Ovary (tissue), 9 donors: ENCODE results near the gene SLC29A3. TPM values are rescaled to one million over a fixed set of nuclear protein-coding genes. Genes with fewer than 3 reads are reported as not detected.

Source experiments
- DNase-seq, 5 donors: peaks; one replicate each; pipeline ENCODE4 v3.0.0-alpha.2; 2019 to 2020
- H3K27ac ChIP-seq, 2 donors: fragments of 200-600 bp; one replicate each; pipeline versions ENCODE4 v1.5.1 to v1.8.0; 2019 to 2022
- H3K27me3 ChIP-seq: fragments of 200-600 bp; one replicate; pipeline ENCODE4 v1.8.0; 2022
- H3K36me3 ChIP-seq: fragments of 200-600 bp; sonication (generic); one replicate; pipeline ENCODE4 v1.5.1; 2019
- H3K4me1 ChIP-seq: one replicate; pipeline ENCODE4 v1.8.1; 2013; ENCODE audit warnings: mild to moderate bottlenecking, moderate library complexity; ENCODE audit not compliant: insufficient read depth
- H3K4me3 ChIP-seq: fragments of 200-600 bp; sonication (generic); one replicate; pipeline ENCODE4 v1.5.1; 2017
- H3K9me3 ChIP-seq, 2 donors: fragments of 200-600 bp in 1 of 2; sonication (generic) in 1 of 2; one replicate each; pipeline versions ENCODE4 v1.5.1 to v1.8.1; 2013 to 2019; ENCODE audit warnings: mild to moderate bottlenecking in 1 of 2, moderate library complexity in 1 of 2
- EP300 ChIP-seq: sonication (generic); formaldehyde crosslinking; IDR thresholded peaks from one replicate; pipeline ENCODE4 v1.6.1; 2017; ENCODE audit warnings: antibody characterized with exemption
- POLR2A ChIP-seq: fragments of 450-650 bp; IDR thresholded peaks from one replicate; pipeline ENCODE4 v1.6.1; 2017; ENCODE audit warnings: antibody characterized with exemption, mild to moderate bottlenecking, moderate library complexity
- WGBS, 3 donors: extraction: QIAGEN DNeasy Blood & Tissue Kit in 1 of 3; methylation state at CpG; one replicate each; pipeline versions ENCODE4 v1.1.5 to v1.1.7; 2013 to 2017; 5-methylcytosine and 5-hydroxymethylcytosine counted together
- intact Hi-C, 4 donors: fragments of 100-400 bp; cut with DNase I; formaldehyde crosslinking; loops; one replicate each; pipeline versions ENCODE4 v1.11.0 to v1.15.1; 2022 to 2023
- polyA plus RNA-seq, 2 donors: library from polyadenylated mRNA; stranded (reverse); fragments of 200-250 nt in 1 of 2; fragments of 350-450 nt in 1 of 2; fragmentation: Illumina TruSeq in 1 of 2; extraction: RNeasy Lipid Tissue Mini Kit (QIAGEN cat#74804) in 1 of 2; gene quantifications; one replicate each; pipeline ENCODE4 v1.2.3, GENCODE V29; 2013 to 2014
- total RNA-seq, 7 donors: library from RNA; depleted of rRNA in 2 of 7; stranded (reverse); fragments of >200 nt in 2 of 7; fragmentation: NEBNext Ultra II Directional in 3 of 7; extraction: Animal tissue kit (Norgen Biotek cat#: 25700) in 3 of 7; gene quantifications; one replicate each; pipeline versions ENCODE4 v1.1.0 to v1.2.4, GENCODE V29; 2016 to 2023
- TF ChIP-seq, protein P1 (sequence below), 3 donors: fragments of 450-650 bp in 2 of 3; fragments of 200-600 bp in 1 of 3; IDR thresholded peaks; one replicate each; pipeline versions ENCODE4 v1.5.1 to v1.8.0; 2016 to 2022; ENCODE audit warnings: antibody characterized with exemption in 3 of 3, mild to moderate bottlenecking in 1 of 3
- donor health status: DM: no; HTN: no; CAD: no; lungs with moderate emphysema.
- donor health status: DM: no; HTN: no; CAD: no.
- donor health status: Bipolar disorder and iron deficiency.
- donor health status: DM: yes; HTN: yes; CAD: no.
- donor health status: DM: no; HTN: no; CAD: no.
- donor health status: DM: yes; HTN: yes; CAD: no.

The SLC29A3 gene
- total and polyA plus RNA-seq, 9 donors, result 10.1 to 18.3 (median 15.5) TPM

- TF ChIP-seq EP300 (no peak), POLR2A (no peak)
- TF ChIP-seq, protein P1, sequence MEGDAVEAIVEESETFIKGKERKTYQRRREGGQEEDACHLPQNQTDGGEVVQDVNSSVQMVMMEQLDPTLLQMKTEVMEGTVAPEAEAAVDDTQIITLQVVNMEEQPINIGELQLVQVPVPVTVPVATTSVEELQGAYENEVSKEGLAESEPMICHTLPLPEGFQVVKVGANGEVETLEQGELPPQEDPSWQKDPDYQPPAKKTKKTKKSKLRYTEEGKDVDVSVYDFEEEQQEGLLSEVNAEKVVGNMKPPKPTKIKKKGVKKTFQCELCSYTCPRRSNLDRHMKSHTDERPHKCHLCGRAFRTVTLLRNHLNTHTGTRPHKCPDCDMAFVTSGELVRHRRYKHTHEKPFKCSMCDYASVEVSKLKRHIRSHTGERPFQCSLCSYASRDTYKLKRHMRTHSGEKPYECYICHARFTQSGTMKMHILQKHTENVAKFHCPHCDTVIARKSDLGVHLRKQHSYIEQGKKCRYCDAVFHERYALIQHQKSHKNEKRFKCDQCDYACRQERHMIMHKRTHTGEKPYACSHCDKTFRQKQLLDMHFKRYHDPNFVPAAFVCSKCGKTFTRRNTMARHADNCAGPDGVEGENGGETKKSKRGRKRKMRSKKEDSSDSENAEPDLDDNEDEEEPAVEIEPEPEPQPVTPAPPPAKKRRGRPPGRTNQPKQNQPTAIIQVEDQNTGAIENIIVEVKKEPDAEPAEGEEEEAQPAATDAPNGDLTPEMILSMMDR (IDR thresholded peaks at IDR 0.05), result no peak
- no peaks in the 10 kb centered on the region for H3K9me3 ChIP-seq
- WGBS, 3 donors, result 13 to 40% (median 39%) methylated on average over 1 of the region's 1 CpG
Measured at GRCh38 chr10:71303569-71303907, 15.5 kb upstream of the SLC29A3 start.

GRCh38 chr10:71304914-71305313, 14.1 kb upstream of the SLC29A3 start:
- Histone ChIP-seq H3K4me1 (peaks cover 17% of the 10 kb centered on the region), H3K27ac (no peak overlapping the region), H3K36me3 (no peaks in the 10 kb centered on the region), H3K27me3 (no peaks in the 10 kb centered on the region), H3K4me3 (no peak overlapping the region), H3K9me3 (no peaks in the 10 kb centered on the region)
- 69 to 78% (median 73%) methylated on average over 6 of the region's 6 CpGs for WGBS, 3 donors
- no peak for DNase-seq
- TF ChIP-seq POLR2A (no peak), EP300 (no peak)
- TF ChIP-seq, protein P1 (IDR thresholded peaks at IDR 0.05), result no peak
- intact Hi-C loops, result no loop called here

More at GRCh38 chr10:71303569-71303907, 15.5 kb upstream of the SLC29A3 start:
- Histone ChIP-seq H3K4me3 (no peak overlapping the region), H3K4me1 (peaks cover 10% of the 10 kb centered on the region), H3K27ac (no peak overlapping the region), H3K27me3 (no peaks in the 10 kb centered on the region), H3K36me3 (no peaks in the 10 kb centered on the region)
- intact Hi-C loops, result no loop called here
- no peak for DNase-seq

GRCh38 chr10:71306979-71307378, 12.1 kb upstream of the SLC29A3 start:
- Histone ChIP-seq H3K36me3 (no peaks in the 10 kb centered on the region), H3K4me3 (no peak overlapping the region), H3K27me3 (no peaks in the 10 kb centered on the region), H3K27ac (no peak overlapping the region), H3K9me3 (no peaks in the 10 kb centered on the region), H3K4me1 (peaks cover 17% of the 10 kb centered on the region)
- intact Hi-C loops, result no loop called here
- WGBS, 3 donors, result 77 to 88% (median 84%) methylated on average over 3 of the region's 3 CpGs
- no peak for TF ChIP-seq POLR2A
- TF ChIP-seq, protein P1 (IDR thresholded peaks at IDR 0.05), result no peak
- TF ChIP-seq EP300, result no peak
- no peak for DNase-seq

DNA sequence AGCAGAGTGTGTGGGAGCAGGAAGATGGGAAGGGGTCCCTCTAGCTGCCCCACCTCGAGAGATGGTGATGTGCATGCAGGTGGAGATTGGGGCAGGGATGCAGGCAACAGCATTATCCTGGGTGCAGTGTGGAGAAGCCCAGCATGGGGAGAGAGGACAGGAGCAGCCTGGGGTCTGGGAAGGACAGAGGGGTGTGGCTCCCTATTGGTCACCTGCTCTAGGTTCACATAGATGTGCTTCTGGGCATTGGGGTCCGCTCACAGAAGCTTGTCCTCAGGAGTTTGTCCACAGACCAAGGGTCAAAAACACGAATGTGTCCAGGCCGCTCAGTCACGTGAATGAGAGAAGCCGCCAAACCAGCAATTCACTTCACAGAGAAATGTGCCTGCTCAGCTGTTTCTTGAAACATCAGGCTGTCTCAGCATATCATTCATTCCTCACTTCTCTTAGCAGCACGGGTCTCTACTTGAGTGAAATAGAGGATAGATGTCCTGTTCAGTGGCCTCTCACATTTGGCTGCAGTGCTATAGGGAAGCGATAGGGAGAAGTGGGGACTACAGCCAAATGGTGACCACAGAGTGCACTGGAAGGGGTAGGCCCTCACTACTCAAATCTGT, 11.5 kb upstream of the SLC29A3 start:
- DNase-seq, result peak in 1 of 5 donors; percentile 25
- peaks cover 17% of the 10 kb centered on the region for H3K4me1 ChIP-seq
- H3K9me3 ChIP-seq, result no peaks in the 10 kb centered on the region
- H3K27ac ChIP-seq, result no peak overlapping the region
- H3K4me3 ChIP-seq, result no peak overlapping the region
- 30 to 64% (median 56%) methylated on average over 8 of the region's 8 CpGs for WGBS, 3 donors
- TF ChIP-seq POLR2A, result no peak
- TF ChIP-seq EP300, result no peak
- TF ChIP-seq, protein P1 (IDR thresholded peaks at IDR 0.05), result no peak
- H3K27me3 ChIP-seq, result no peaks in the 10 kb centered on the region
- H3K36me3 ChIP-seq, result no peaks in the 10 kb centered on the region
- intact Hi-C loops, result no loop called here
